PFSK-1 (cell line): ENCODE results near the gene XPNPEP2.

ENCODE experiments used
- FOXP2 ChIP-seq: optimal IDR thresholded peaks from 2 replicates; pipeline ENCODE3; 2011; ENCODE audit warnings: borderline replicate concordance, control low read depth, inconsistent platforms; ENCODE audit not compliant: insufficient read depth; ENCODE audit errors: extremely low read length, extremely low read depth
- POLR2AphosphoS5 ChIP-seq: IDR thresholded peaks from 2 replicates; pipeline ENCODE4 v1.6.1; 2012; ENCODE audit warnings: low read depth, mild to moderate bottlenecking, control low read depth, low read length, moderate library complexity
- REST ChIP-seq, 2 experiments: IDR thresholded peaks; 2 replicates each; pipeline versions ENCODE4 v1.6.1 to v1.8.0; 2011 to 2012; ENCODE audit warnings: low read depth in 2 of 2, low read length in 2 of 2, control low read depth in 1 of 2, inconsistent platforms in 1 of 2, mild to moderate bottlenecking in 1 of 2, moderate library complexity in 1 of 2; ENCODE audit not compliant: insufficient read depth in 1 of 2
- SIN3A ChIP-seq: IDR thresholded peaks from 2 replicates; pipeline ENCODE4 v1.6.1; 2012; ENCODE audit warnings: mild to moderate bottlenecking, low read length, moderate library complexity, borderline replicate concordance; ENCODE audit not compliant: insufficient read depth
- TAF1 ChIP-seq: IDR thresholded peaks from 2 replicates; pipeline ENCODE4 v1.6.1; 2012; ENCODE audit warnings: low read length, control low read depth, borderline replicate concordance; ENCODE audit not compliant: insufficient read depth

GRCh38 chrX:129706400-129707072 is 32.2 kb upstream of the XPNPEP2 start:
- no peak for TF ChIP-seq TAF1
- TF ChIP-seq REST (IDR thresholded peaks at IDR 0.05; ENCODE audit: insufficient read depth in 1 of 2, low read depth in 2 of 2, low read length in 2 of 2): no peak
- TF ChIP-seq POLR2AphosphoS5: no peak
- TF ChIP-seq SIN3A: no peak
- TF ChIP-seq FOXP2: no peak
